HepG2 (cell line): ENCODE measurements around the gene SPI1. TPM values are rescaled to one million over a fixed set of nuclear protein-coding genes. Genes with fewer than 3 reads are reported as not detected.

Source experiments
- ARNT2 ChIP-seq: sonication (generic); formaldehyde crosslinking; IDR thresholded peaks from 2 replicates; pipeline ENCODE4 v1.8.0; 2022; ENCODE audit warnings: mild to moderate bottlenecking, low read depth, missing genetic modification reagents, moderate library complexity
- ELF4 ChIP-seq: sonication (generic); formaldehyde crosslinking; IDR thresholded peaks from 2 replicates; pipeline ENCODE4 v1.5.0; 2020; ENCODE audit warnings: missing genetic modification reagents, mild to moderate bottlenecking, moderate library complexity, borderline replicate concordance
- FOXM1 ChIP-seq: sonication (generic); formaldehyde crosslinking; IDR thresholded peaks from 2 replicates; pipeline ENCODE4 v1.5.0; 2020; ENCODE audit warnings: missing genetic modification reagents
- NFYB ChIP-seq: sonication (generic); formaldehyde crosslinking; IDR thresholded peaks from 2 replicates; pipeline ENCODE4 v1.4.0; 2020; ENCODE audit warnings: missing genetic modification reagents
- ZFP90 ChIP-seq: sonication (generic); formaldehyde crosslinking; IDR thresholded peaks from 2 replicates; pipeline ENCODE4 v1.8.0; 2022; ENCODE audit warnings: missing genetic modification reagents, mild to moderate bottlenecking, inconsistent platforms, borderline replicate concordance
- ZNF207 ChIP-seq: fragments of 450-650 bp; IDR thresholded peaks from 2 replicates; pipeline ENCODE4 v1.6.1; 2016; ENCODE audit warnings: antibody characterized with exemption, borderline replicate concordance
- ZSCAN29 ChIP-seq: sonication (generic); formaldehyde crosslinking; conservative IDR thresholded peaks from 2 replicates; pipeline ENCODE4 v1.4.0; 2020; ENCODE audit warnings: mild to moderate bottlenecking, missing genetic modification reagents
- polyA plus RNA-seq, 8 experiments: library from polyadenylated mRNA; depleted of rRNA in 3 of 8; stranded (reverse) in 7 of 8; unstranded in 1 of 8; fragments of >200 nt; fragmentation: Illumina TruSeq in 4 of 8; extraction: Trizol in 4 of 8; gene quantifications; 2 replicates each; pipeline versions ENCODE4 v1.2.1 to v1.2.3, GENCODE V29; 2011 to 2016; ENCODE audit warnings: low read depth in 4 of 8, missing spikeins in 1 of 8, mixed read lengths in 1 of 8; ENCODE audit not compliant: insufficient read depth in 1 of 8
- total RNA-seq, 5 experiments: library from RNA; depleted of rRNA; stranded (reverse); fragments of >200 nt; fragmentation: Illumina TruSeq; extraction: Trizol; gene quantifications; 2 replicates each; pipeline ENCODE4 v1.2.3, GENCODE V29; 2016; ENCODE audit warnings: low read depth in 1 of 5
- TF ChIP-seq, protein P1 (sequence below): sonication (generic); formaldehyde crosslinking; IDR thresholded peaks from 2 replicates; pipeline ENCODE4 v1.9.0; 2021; ENCODE audit warnings: missing genetic modification reagents, mild to moderate bottlenecking, borderline replicate concordance
- TF ChIP-seq, protein P2 (sequence below): sonication (generic); formaldehyde crosslinking; IDR thresholded peaks from 2 replicates; pipeline ENCODE4 v1.5.0; 2020; ENCODE audit warnings: mild to moderate bottlenecking, missing genetic modification reagents
- TF ChIP-seq, protein P3 (sequence below): sonication (generic); formaldehyde crosslinking; IDR thresholded peaks from 2 replicates; pipeline ENCODE4 v1.4.0; 2020; ENCODE audit warnings: mild to moderate bottlenecking, missing genetic modification reagents
- TF ChIP-seq, protein P4 (sequence below): sonication (generic); formaldehyde crosslinking; conservative IDR thresholded peaks from 2 replicates; pipeline ENCODE4 v1.4.0; 2020; ENCODE audit warnings: missing genetic modification reagents
- TF ChIP-seq, protein P5 (sequence below): sonication (generic); formaldehyde crosslinking; IDR thresholded peaks from 2 replicates; pipeline ENCODE4 v1.9.0; 2021; ENCODE audit warnings: missing genetic modification reagents, mild to moderate bottlenecking, borderline replicate concordance
- TF ChIP-seq, protein P6 (sequence below): sonication (generic); formaldehyde crosslinking; IDR thresholded peaks from 2 replicates; pipeline ENCODE4 v1.5.0; 2020; ENCODE audit warnings: missing genetic modification reagents, mild to moderate bottlenecking, borderline replicate concordance
- TF ChIP-seq, protein P7 (sequence below): sonication (generic); formaldehyde crosslinking; conservative IDR thresholded peaks from 2 replicates; pipeline ENCODE4 v1.8.0; 2022; ENCODE audit warnings: missing genetic modification reagents

Gene SPI1
- total and polyA plus RNA-seq, 2 of the 13 experiments (the other 11 are each of a cell fraction or from before 2014, with no cell fraction given), result not detected

DNA sequence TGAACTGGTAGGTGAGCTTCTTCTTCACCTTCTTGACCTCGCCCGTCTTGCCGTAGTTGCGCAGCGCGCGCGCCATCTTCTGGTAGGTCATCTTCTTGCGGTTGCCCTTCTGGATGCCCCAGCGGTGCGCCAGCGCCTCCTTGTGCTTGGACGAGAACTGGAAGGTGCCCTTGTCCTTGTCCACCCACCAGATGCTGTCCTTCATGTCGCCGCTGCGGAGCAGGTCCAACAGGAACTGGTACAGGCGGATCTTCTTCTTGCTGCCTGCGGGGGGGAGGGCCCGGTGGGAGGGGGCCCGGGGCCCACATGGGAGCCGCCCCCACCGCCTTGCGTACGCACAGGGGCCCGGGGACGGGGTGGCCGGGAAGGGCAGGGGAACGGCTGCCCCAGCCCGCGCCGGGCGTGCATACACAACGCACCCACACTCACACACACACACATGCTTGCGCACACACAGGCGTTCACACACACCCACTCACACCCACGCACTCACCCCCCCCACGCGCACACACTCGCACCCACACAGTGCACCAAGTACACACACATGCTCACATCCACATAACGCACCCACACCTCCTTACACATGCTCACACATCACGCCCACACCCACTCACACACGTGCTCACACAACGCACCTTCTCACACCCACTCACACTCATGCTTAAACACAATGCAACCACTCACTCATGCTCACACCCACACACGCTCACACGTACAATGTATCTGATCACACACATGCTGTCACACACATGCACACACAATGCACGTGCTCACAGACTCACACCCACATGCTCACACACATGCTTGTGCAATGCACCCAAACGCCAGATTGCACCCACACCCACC is 22.8 kb downstream of the SPI1 start (continued):
- TF ChIP-seq, protein P1, sequence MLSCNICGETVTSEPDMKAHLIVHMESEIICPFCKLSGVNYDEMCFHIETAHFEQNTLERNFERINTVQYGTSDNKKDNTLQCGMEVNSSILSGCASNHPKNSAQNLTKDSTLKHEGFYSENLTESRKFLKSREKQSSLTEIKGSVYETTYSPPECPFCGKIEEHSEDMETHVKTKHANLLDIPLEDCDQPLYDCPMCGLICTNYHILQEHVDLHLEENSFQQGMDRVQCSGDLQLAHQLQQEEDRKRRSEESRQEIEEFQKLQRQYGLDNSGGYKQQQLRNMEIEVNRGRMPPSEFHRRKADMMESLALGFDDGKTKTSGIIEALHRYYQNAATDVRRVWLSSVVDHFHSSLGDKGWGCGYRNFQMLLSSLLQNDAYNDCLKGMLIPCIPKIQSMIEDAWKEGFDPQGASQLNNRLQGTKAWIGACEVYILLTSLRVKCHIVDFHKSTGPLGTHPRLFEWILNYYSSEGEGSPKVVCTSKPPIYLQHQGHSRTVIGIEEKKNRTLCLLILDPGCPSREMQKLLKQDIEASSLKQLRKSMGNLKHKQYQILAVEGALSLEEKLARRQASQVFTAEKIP (CRISPR knock-in tag), result no peak
- no peak; the same call in 1 of the 2 replicates for TF ChIP-seq ZSCAN29 (CRISPR knock-in tag)
- TF ChIP-seq, protein P2, sequence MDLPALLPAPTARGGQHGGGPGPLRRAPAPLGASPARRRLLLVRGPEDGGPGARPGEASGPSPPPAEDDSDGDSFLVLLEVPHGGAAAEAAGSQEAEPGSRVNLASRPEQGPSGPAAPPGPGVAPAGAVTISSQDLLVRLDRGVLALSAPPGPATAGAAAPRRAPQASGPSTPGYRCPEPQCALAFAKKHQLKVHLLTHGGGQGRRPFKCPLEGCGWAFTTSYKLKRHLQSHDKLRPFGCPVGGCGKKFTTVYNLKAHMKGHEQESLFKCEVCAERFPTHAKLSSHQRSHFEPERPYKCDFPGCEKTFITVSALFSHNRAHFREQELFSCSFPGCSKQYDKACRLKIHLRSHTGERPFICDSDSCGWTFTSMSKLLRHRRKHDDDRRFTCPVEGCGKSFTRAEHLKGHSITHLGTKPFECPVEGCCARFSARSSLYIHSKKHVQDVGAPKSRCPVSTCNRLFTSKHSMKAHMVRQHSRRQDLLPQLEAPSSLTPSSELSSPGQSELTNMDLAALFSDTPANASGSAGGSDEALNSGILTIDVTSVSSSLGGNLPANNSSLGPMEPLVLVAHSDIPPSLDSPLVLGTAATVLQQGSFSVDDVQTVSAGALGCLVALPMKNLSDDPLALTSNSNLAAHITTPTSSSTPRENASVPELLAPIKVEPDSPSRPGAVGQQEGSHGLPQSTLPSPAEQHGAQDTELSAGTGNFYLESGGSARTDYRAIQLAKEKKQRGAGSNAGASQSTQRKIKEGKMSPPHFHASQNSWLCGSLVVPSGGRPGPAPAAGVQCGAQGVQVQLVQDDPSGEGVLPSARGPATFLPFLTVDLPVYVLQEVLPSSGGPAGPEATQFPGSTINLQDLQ (CRISPR knock-in tag), result no peak
- TF ChIP-seq, protein P3, sequence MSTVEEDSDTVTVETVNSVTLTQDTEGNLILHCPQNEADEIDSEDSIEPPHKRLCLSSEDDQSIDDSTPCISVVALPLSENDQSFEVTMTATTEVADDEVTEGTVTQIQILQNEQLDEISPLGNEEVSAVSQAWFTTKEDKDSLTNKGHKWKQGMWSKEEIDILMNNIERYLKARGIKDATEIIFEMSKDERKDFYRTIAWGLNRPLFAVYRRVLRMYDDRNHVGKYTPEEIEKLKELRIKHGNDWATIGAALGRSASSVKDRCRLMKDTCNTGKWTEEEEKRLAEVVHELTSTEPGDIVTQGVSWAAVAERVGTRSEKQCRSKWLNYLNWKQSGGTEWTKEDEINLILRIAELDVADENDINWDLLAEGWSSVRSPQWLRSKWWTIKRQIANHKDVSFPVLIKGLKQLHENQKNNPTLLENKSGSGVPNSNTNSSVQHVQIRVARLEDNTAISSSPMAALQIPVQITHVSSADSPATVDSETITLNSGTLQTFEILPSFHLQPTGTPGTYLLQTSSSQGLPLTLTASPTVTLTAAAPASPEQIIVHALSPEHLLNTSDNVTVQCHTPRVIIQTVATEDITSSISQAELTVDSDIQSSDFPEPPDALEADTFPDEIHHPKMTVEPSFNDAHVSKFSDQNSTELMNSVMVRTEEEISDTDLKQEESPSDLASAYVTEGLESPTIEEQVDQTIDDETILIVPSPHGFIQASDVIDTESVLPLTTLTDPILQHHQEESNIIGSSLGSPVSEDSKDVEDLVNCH (CRISPR knock-in tag), result no peak
- TF ChIP-seq, protein P4, sequence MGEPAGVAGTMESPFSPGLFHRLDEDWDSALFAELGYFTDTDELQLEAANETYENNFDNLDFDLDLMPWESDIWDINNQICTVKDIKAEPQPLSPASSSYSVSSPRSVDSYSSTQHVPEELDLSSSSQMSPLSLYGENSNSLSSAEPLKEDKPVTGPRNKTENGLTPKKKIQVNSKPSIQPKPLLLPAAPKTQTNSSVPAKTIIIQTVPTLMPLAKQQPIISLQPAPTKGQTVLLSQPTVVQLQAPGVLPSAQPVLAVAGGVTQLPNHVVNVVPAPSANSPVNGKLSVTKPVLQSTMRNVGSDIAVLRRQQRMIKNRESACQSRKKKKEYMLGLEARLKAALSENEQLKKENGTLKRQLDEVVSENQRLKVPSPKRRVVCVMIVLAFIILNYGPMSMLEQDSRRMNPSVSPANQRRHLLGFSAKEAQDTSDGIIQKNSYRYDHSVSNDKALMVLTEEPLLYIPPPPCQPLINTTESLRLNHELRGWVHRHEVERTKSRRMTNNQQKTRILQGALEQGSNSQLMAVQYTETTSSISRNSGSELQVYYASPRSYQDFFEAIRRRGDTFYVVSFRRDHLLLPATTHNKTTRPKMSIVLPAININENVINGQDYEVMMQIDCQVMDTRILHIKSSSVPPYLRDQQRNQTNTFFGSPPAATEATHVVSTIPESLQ, result no peak
- TF ChIP-seq, protein P5, sequence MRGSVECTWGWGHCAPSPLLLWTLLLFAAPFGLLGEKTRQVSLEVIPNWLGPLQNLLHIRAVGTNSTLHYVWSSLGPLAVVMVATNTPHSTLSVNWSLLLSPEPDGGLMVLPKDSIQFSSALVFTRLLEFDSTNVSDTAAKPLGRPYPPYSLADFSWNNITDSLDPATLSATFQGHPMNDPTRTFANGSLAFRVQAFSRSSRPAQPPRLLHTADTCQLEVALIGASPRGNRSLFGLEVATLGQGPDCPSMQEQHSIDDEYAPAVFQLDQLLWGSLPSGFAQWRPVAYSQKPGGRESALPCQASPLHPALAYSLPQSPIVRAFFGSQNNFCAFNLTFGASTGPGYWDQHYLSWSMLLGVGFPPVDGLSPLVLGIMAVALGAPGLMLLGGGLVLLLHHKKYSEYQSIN, result no peak
- TF ChIP-seq, protein P6, sequence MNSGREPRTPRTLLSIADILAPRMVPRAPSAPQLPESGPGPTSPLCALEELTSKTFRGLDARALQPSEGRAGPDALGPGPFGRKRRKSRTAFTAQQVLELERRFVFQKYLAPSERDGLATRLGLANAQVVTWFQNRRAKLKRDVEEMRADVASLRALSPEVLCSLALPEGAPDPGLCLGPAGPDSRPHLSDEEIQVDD (CRISPR knock-in tag), result no peak
- no peak for TF ChIP-seq ARNT2 (CRISPR knock-in tag)
- TF ChIP-seq NFYB (CRISPR knock-in tag), result no peak
- TF ChIP-seq, protein P7, sequence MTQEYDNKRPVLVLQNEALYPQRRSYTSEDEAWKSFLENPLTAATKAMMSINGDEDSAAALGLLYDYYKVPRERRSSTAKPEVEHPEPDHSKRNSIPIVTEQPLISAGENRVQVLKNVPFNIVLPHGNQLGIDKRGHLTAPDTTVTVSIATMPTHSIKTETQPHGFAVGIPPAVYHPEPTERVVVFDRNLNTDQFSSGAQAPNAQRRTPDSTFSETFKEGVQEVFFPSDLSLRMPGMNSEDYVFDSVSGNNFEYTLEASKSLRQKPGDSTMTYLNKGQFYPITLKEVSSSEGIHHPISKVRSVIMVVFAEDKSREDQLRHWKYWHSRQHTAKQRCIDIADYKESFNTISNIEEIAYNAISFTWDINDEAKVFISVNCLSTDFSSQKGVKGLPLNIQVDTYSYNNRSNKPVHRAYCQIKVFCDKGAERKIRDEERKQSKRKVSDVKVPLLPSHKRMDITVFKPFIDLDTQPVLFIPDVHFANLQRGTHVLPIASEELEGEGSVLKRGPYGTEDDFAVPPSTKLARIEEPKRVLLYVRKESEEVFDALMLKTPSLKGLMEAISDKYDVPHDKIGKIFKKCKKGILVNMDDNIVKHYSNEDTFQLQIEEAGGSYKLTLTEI, result no peak
- TF ChIP-seq ELF4 (CRISPR knock-in tag), result no peak
- no peak for TF ChIP-seq ZNF207
- TF ChIP-seq FOXM1, result no peak
- no peak for TF ChIP-seq ZFP90
